ENCODE measurements around the gene ARHGAP6.

The ARHGAP6 gene

GRCh38 chrX:11591723-11592346 is 73.9 kb downstream of the ARHGAP6 start:
- Histone ChIP-seq H3K9me3 (ENCODE audit: severe bottlenecking) (no peaks in the 10 kb centered on the region), H3K4me3 (ENCODE audit: low read depth, low read length) (no peak overlapping the region), H3K36me3 (no peaks in the 10 kb centered on the region), H3K27me3 (ENCODE audit: insufficient read depth, low read depth, severe bottlenecking) (peaks cover 40% of the 10 kb centered on the region), H3K27ac (no peak overlapping the region)
- no peak for TF ChIP-seq CTCF (IDR thresholded peaks at IDR 0.05; ENCODE audit: low read depth, low read length)
- no peak for DNase-seq

GRCh38 chrX:11589641-11590040 is 76.1 kb downstream of the ARHGAP6 start:
- peaks cover 33% of the 10 kb centered on the region for H3K27me3 ChIP-seq (ENCODE audit: insufficient read depth, low read depth, severe bottlenecking)
- H3K27ac ChIP-seq, result no peak overlapping the region
- H3K4me3 ChIP-seq (ENCODE audit: low read depth, low read length), result no peak overlapping the region
- H3K36me3 ChIP-seq, result no peaks in the 10 kb centered on the region
- DNase-seq, result no peak
- no peak for TF ChIP-seq CTCF (IDR thresholded peaks at IDR 0.05; ENCODE audit: low read depth, low read length)
- H3K9me3 ChIP-seq (ENCODE audit: severe bottlenecking), result no peaks in the 10 kb centered on the region

GRCh38 chrX:11588097-11588496 is 77.6 kb downstream of the ARHGAP6 start:
- no peak for DNase-seq
- no peaks in the 10 kb centered on the region for H3K36me3 ChIP-seq
- H3K27ac ChIP-seq, result no peak overlapping the region
- H3K27me3 ChIP-seq (ENCODE audit: insufficient read depth, low read depth, severe bottlenecking), result peaks cover 30% of the 10 kb centered on the region
- no peak overlapping the region for H3K4me3 ChIP-seq (ENCODE audit: low read depth, low read length)
- TF ChIP-seq CTCF (IDR thresholded peaks at IDR 0.05; ENCODE audit: low read depth, low read length), result no peak
- no peaks in the 10 kb centered on the region for H3K9me3 ChIP-seq (ENCODE audit: severe bottlenecking)

GRCh38 chrX:11585174-11585573 is 80.5 kb downstream of the ARHGAP6 start:
- Histone ChIP-seq H3K9me3 (ENCODE audit: severe bottlenecking) (no peaks in the 10 kb centered on the region), H3K27me3 (ENCODE audit: insufficient read depth, low read depth, severe bottlenecking) (peaks cover 30% of the 10 kb centered on the region), H3K36me3 (no peaks in the 10 kb centered on the region), H3K4me3 (ENCODE audit: low read depth, low read length) (no peak overlapping the region), H3K27ac (no peak overlapping the region)
- DNase-seq, result no peak
- TF ChIP-seq CTCF (IDR thresholded peaks at IDR 0.05; ENCODE audit: low read depth, low read length), result no peak

GRCh38 chrX:11580789-11581188 is 84.9 kb downstream of the ARHGAP6 start:
- Histone ChIP-seq H3K27ac (no peak overlapping the region), H3K27me3 (ENCODE audit: insufficient read depth, low read depth, severe bottlenecking) (peaks cover 22% of the 10 kb centered on the region), H3K36me3 (no peaks in the 10 kb centered on the region), H3K4me3 (ENCODE audit: low read depth, low read length) (no peak overlapping the region), H3K9me3 (ENCODE audit: severe bottlenecking) (no peaks in the 10 kb centered on the region)
- TF ChIP-seq CTCF (IDR thresholded peaks at IDR 0.05; ENCODE audit: low read depth, low read length), result no peak
- no peak for DNase-seq

All from WERI-Rb-1 (cell line).